ENCODE data around the gene HRG.
"Not testable (repeated sequence)": the region's sequence is repeated elsewhere in the genome, so short reads cannot be mapped to it uniquely, and the experiment has no call there.

HRG gene

GRCh38 chr3:186683979-186684378, 18.2 kb downstream of the HRG start:
- no peak for DNase-seq

GRCh38 chr3:186686475-186686874, 20.7 kb downstream of the HRG start:
- not testable (repeated sequence) for DNase-seq

- no peak for DNase-seq
Observed at GRCh38 chr3:186687120-186687651, 21.4 kb downstream of the HRG start.

GRCh38 chr3:186690304-186690703, 24.5 kb downstream of the HRG start:
- DNase-seq: not testable (repeated sequence)

GRCh38 chr3:186691676-186692075, 25.9 kb downstream of the HRG start:
- DNase-seq: no peak

- no peak for DNase-seq
Observed at GRCh38 chr3:186693843-186694242, 28.0 kb downstream of the HRG start.

- DNase-seq: no peak
Observed at GRCh38 chr3:186694288-186695032, 28.6 kb downstream of the HRG start.

GRCh38 chr3:186696522-186696921, 30.7 kb downstream of the HRG start:
- DNase-seq: no peak

GRCh38 chr3:186697510-186697909, 31.7 kb downstream of the HRG start:
- DNase-seq: no peak

GRCh38 chr3:186700267-186700666, 34.5 kb downstream of the HRG start:
- no peak for DNase-seq

GRCh38 chr3:186702451-186702850, 36.6 kb downstream of the HRG start:
- not testable (repeated sequence) for DNase-seq

GRCh38 chr3:186705882-186706780, 40.3 kb downstream of the HRG start:
- no peak for DNase-seq

- no peak for DNase-seq
Observed at GRCh38 chr3:186708983-186709679, 43.3 kb downstream of the HRG start.

- DNase-seq: not testable (repeated sequence)
Observed at GRCh38 chr3:186710694-186711093, 44.9 kb downstream of the HRG start.

GRCh38 chr3:186713499-186713898, 47.7 kb downstream of the HRG start:
- DNase-seq: no peak

- DNase-seq: no peak
Observed at GRCh38 chr3:186717039-186717457, 51.2 kb downstream of the HRG start, which contains the start of gene KNG1. Gene KNG1 (plus strand): TSS chr3:186717359. CDS start chr3:186717543, 184 bp downstream.

GRCh38 chr3:186719945-186720739, 54.3 kb downstream of the HRG start:
- DNase-seq: no peak

GRCh38 chr3:186722457-186722856, 56.6 kb downstream of the HRG start:
- no peak for DNase-seq

GRCh38 chr3:186724911-186725310, 59.1 kb downstream of the HRG start:
- DNase-seq: no peak
